HepG2 (cell line): ENCODE data around the gene APOC3. TPM values are rescaled to one million over a fixed set of nuclear protein-coding genes. Genes with fewer than 3 reads are reported as not detected.
A peak's percentile ranks its signal among the peaks of the same experiment; 100 is the strongest.

Source experiments
- ADNP ChIP-seq: sonication (generic); formaldehyde crosslinking; IDR thresholded peaks from 2 replicates; pipeline ENCODE4 v1.4.0; 2020; ENCODE audit warnings: missing genetic modification reagents
- AGO1 ChIP-seq: fragments of 200-400 bp; formaldehyde crosslinking; IDR thresholded peaks from 2 replicates; pipeline ENCODE4 v1.6.1; 2017; ENCODE audit warnings: mild to moderate bottlenecking, low read depth, low read length, moderate library complexity; ENCODE audit not compliant: poor library complexity, severe bottlenecking
- CEBPZ ChIP-seq: IDR thresholded peaks from 2 replicates; pipeline ENCODE4 v1.6.1; 2012; ENCODE audit warnings: low read length, improper control_type of control experiment
- CHD4 ChIP-seq: fragments of 200-600 bp; sonication (generic); IDR thresholded peaks from 2 replicates; pipeline ENCODE4 v1.7.0; 2017; ENCODE audit warnings: mild to moderate bottlenecking, low read length, borderline replicate concordance
- FUBP1 ChIP-seq: sonication (generic); formaldehyde crosslinking; IDR thresholded peaks from 2 replicates; pipeline ENCODE4 v1.5.1; 2020; ENCODE audit warnings: missing genetic modification reagents, mild to moderate bottlenecking, borderline replicate concordance
- HNRNPUL1 ChIP-seq: fragments of 200-400 bp; formaldehyde crosslinking; IDR thresholded peaks from 2 replicates; pipeline ENCODE4 v1.6.1; 2017; ENCODE audit warnings: low read depth, mild to moderate bottlenecking, low read length, moderate library complexity
- HOXA3 ChIP-seq: sonication (generic); formaldehyde crosslinking; IDR thresholded peaks from 2 replicates; pipeline ENCODE4 v1.5.0; 2020; ENCODE audit warnings: missing genetic modification reagents
- TBP ChIP-seq: sonication (generic); formaldehyde crosslinking; IDR thresholded peaks from 2 replicates; pipeline ENCODE4 v1.5.0; 2020; ENCODE audit warnings: missing genetic modification reagents
- ZBTB40 ChIP-seq, 2 experiments: fragments of 450-650 bp in 1 of 2; sonication (generic) in 1 of 2; formaldehyde crosslinking in 1 of 2; IDR thresholded peaks; 2 replicates each; pipeline versions ENCODE4 v1.6.1 to v1.8.0; 2016 to 2022; ENCODE audit warnings: antibody characterized with exemption in 1 of 2, mild to moderate bottlenecking in 1 of 2, missing genetic modification reagents in 1 of 2
- ZNF18 ChIP-seq: sonication (generic); formaldehyde crosslinking; IDR thresholded peaks from 2 replicates; pipeline ENCODE4 v1.8.0; 2022; ENCODE audit warnings: mild to moderate bottlenecking, missing genetic modification reagents; ENCODE audit not compliant: insufficient replicate concordance
- polyA plus RNA-seq, 8 experiments: library from polyadenylated mRNA; depleted of rRNA in 3 of 8; stranded (reverse) in 7 of 8; unstranded in 1 of 8; fragments of >200 nt; fragmentation: Illumina TruSeq in 4 of 8; extraction: Trizol in 4 of 8; gene quantifications; 2 replicates each; pipeline versions ENCODE4 v1.2.1 to v1.2.3, GENCODE V29; 2011 to 2016; ENCODE audit warnings: low read depth in 4 of 8, missing spikeins in 1 of 8, mixed read lengths in 1 of 8; ENCODE audit not compliant: insufficient read depth in 1 of 8
- total RNA-seq, 5 experiments: library from RNA; depleted of rRNA; stranded (reverse); fragments of >200 nt; fragmentation: Illumina TruSeq; extraction: Trizol; gene quantifications; 2 replicates each; pipeline ENCODE4 v1.2.3, GENCODE V29; 2016; ENCODE audit warnings: low read depth in 1 of 5

Gene APOC3
- total and polyA plus RNA-seq, 2 of the 13 experiments (the other 11 are each of a cell fraction or from before 2014, with no cell fraction given), result 314 to 687 TPM

- TF ChIP-seq CEBPZ (no peak), HNRNPUL1 (no peak), ZBTB40 (IDR thresholded peaks at IDR 0.05) (no peak), ZBTB40 (CRISPR knock-in tag; IDR thresholded peaks at IDR 0.05) (0 out of 2 replicates have a peak, but pooled peaks have one; percentile 43), HOXA3 (CRISPR knock-in tag) (peak; percentile 47; the same call in 1 of the 2 replicates), TBP (no peak), ADNP (CRISPR knock-in tag) (peak; percentile 51; the same call in 1 of the 2 replicates), AGO1 (no peak), FUBP1 (CRISPR knock-in tag) (no peak), ZNF18 (CRISPR knock-in tag) (peak; percentile 23), CHD4 (peak; percentile 66; the same call in 1 of the 2 replicates)
Observed at GRCh38 chr11:116838321-116839084, 8.8 kb downstream of the APOC3 start (continued).
